ENCODE results near the gene PHOX2A. TPM values are rescaled to one million over a fixed set of nuclear protein-coding genes. Genes with fewer than 3 reads are reported as not detected.

Gene PHOX2A
- total RNA-seq, 4 donors from 2014 or later = not detected

DNA sequence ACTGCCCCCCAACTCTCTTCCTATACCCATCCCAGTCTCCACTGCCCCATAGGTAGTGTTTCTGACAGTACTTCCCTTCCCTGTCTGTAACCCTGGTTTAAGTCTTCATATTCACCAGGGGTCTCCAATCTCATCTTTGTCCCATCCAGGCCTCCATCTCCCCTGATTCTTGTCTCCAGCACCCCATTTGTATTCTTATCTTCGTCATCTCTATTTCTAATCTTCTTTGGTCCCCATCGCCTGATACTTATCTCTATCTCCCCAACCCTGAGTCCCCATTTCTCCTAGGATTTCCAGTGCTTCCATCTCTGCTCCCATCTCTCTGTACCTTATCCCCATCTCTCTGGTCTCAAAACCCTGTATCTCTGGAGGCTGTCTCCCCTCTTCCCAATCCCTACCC lies 1.8 kb downstream of the PHOX2A start:
- TF ChIP-seq, protein P1, sequence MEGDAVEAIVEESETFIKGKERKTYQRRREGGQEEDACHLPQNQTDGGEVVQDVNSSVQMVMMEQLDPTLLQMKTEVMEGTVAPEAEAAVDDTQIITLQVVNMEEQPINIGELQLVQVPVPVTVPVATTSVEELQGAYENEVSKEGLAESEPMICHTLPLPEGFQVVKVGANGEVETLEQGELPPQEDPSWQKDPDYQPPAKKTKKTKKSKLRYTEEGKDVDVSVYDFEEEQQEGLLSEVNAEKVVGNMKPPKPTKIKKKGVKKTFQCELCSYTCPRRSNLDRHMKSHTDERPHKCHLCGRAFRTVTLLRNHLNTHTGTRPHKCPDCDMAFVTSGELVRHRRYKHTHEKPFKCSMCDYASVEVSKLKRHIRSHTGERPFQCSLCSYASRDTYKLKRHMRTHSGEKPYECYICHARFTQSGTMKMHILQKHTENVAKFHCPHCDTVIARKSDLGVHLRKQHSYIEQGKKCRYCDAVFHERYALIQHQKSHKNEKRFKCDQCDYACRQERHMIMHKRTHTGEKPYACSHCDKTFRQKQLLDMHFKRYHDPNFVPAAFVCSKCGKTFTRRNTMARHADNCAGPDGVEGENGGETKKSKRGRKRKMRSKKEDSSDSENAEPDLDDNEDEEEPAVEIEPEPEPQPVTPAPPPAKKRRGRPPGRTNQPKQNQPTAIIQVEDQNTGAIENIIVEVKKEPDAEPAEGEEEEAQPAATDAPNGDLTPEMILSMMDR (IDR thresholded peaks at IDR 0.05) = no peak
- ATAC-seq (ENCODE audit: low FRiP score) = no peak
- DNase-seq (ENCODE audit: low spot score) = no peak

DNA sequence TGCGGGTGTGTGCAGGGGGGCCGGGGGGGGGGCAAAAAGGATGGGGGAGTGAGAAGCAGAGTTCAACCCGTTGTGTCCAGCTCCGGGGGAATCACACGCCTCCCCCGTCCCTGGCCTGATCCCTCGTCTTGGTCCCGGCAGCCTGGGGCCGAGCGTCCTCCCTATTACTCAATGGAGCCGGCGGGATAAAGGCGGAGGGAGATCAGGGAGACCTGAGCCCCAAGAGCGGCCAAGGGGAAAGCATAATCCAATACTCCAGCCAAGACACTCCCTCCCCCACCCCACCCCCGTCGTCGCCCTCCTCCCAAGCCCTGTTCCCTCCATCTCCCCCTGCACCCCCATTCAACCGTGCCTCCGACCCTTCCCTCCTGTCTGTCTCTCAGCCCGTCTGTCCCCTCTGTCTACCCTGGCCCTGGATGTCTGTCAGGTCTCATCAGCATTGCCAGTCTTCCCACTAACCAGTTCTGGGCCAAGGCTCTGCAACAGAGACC lies 2.6 kb downstream of the PHOX2A start:
- ATAC-seq (ENCODE audit: low FRiP score) (no peak), DNase-seq (ENCODE audit: low spot score) (no peak)
- TF ChIP-seq, protein P1 (IDR thresholded peaks at IDR 0.05) = no peak

DNA sequence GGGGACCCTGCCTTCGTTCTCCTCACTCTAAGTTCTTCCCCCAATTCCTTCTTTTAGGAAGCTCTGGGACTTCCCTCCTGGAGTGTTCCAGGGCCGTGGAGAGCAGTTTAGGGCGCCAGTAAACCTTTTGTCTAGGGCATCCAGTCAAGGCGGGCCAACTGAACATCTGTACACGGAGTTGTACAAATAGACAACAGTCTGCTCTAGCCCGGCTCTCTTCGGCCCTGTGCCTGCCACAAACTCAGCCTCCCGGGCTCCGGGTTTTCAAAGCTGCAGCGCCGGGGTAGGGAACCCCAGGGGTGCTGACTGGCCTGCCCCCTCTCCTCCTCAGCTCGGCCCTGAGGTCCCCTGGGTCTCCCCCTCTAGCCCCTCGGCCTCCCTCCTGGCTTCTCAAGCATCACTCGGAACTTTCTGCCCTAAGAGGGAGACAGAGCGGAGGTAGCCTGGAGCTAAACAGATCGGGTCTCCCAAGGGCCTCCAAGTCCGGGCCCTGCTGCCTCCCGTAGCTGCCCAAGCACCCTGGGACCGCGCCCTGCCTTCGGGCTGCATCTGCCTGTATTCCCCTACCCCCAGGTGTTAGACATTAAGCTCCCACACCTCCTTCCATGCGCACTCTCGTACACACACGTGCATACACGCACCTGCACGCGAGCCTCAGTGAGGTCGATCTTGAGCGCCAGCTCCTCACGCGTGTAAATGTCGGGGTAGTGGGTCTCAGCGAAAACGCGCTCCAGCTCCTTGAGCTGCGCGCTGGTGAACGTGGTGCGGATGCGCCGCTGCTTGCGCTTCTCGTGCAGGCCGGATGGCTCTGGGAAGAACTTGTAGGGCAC lies 3.3 kb downstream of the PHOX2A start:
- DNase-seq (ENCODE audit: low spot score) (no peak), ATAC-seq (ENCODE audit: low FRiP score) (peak; percentile 3)
- TF ChIP-seq, protein P1 (IDR thresholded peaks at IDR 0.05) = no peak

DNA sequence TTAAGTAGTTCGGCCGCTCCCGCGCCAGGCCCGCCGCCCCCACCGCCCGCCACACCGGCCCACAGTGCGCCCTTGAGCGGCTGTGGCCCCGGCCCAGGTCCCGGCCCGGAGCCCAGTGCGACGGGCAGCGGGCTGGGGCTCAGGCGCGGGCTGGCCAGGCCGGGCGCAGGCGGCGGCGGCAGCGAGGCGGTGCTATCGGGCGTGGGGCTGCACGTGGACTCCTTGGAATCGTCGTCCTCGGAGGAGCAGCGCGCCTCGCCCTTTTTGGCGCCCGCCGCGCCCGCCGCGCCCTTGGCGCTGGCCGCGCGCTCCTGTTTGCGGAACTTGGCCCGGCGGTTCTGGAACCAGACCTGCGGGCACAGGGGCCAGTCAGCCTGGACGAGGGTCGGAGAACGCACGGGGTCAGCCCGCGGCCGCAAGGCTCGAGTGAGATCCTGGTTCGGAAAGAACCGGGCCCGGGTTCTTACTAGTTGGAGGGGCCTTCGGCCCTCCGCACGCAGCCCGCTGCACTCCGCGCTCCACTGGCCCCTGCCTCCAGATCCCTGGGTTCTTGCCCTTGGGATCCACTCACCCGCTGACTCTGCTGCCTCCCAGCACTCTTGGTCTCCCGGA lies 4.0 kb downstream of the PHOX2A start:
- ATAC-seq (ENCODE audit: low FRiP score) (peak; percentile 63), DNase-seq (ENCODE audit: low spot score) (no peak)
- TF ChIP-seq, protein P1 (IDR thresholded peaks at IDR 0.05) = no peak

DNA sequence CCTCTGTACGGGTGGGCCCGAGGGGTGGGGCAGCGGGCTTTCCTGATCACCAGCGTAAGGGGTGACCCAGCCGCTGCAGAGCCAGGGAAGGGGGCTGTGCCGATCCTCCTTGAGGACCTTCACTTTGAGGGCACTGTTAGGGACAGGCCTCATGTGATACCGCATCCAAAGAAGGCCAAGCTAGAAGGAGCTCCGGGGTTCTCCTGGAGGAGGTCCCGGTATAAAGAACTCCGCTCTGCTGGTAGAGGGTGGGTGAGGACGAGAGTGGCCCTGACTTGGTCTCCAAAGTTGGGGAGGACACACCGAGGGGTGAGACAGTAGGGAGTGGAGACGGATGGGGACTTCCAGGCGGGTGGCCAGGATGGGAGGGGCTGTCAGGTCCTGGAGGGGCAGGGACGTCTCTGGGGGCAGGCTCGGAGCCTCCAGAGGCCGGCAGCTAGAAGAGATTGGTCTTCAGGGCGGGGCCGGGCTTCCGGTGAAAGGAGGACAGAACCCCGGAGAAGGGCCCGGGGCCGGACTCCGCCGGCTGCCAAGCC lies 4.6 kb downstream of the PHOX2A start:
- peak; percentile 57 for ATAC-seq (ENCODE audit: low FRiP score)
- TF ChIP-seq, protein P1 (IDR thresholded peaks at IDR 0.05) = no peak
- no peak for DNase-seq (ENCODE audit: low spot score)

DNA sequence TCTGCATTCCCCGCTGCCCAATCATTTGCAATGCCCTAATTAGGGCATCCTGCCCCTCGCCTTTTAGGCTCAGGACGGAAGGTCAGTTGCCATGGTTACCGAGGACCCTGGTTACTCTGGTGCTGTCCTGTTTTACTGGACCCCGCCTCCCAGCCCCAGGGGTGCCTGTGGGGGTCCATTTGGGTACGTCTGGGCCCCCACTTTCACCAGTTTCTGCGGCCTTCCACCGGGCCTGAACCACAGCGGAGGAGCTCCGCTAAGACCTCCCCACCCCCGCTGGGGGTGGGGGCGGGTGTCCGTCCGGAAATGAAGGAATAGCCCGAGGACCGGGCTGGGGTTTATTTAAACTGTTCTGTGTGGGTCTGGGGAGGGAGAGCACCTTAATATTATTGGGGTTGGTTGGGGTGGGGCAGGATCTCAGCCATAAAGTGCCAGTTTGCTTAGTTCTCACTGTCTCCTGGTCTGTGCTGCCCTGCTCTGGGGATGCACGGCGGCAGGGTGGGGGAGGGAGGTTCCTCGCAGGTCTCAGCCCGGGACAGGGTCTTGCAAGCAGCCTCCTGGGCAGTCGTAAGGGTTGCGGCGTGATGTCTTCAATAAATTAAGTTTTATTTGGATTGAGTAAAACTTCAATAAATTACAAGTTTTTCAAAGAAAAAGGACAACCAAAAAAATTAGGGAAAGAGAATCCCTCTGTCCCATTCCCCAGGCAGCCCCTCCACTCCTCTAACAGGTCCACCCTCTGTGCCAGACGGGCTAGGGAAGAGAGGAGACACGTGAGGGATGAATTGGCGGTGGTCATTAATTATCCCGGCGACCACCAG lies 5.3 kb downstream of the PHOX2A start:
- no peak for ATAC-seq (ENCODE audit: low FRiP score)
- TF ChIP-seq, protein P1 (IDR thresholded peaks at IDR 0.05) = no peak
- DNase-seq (ENCODE audit: low spot score) = no peak
